Measurements from ENCODE around the gene COPG1.

The COPG1 gene

DNA sequence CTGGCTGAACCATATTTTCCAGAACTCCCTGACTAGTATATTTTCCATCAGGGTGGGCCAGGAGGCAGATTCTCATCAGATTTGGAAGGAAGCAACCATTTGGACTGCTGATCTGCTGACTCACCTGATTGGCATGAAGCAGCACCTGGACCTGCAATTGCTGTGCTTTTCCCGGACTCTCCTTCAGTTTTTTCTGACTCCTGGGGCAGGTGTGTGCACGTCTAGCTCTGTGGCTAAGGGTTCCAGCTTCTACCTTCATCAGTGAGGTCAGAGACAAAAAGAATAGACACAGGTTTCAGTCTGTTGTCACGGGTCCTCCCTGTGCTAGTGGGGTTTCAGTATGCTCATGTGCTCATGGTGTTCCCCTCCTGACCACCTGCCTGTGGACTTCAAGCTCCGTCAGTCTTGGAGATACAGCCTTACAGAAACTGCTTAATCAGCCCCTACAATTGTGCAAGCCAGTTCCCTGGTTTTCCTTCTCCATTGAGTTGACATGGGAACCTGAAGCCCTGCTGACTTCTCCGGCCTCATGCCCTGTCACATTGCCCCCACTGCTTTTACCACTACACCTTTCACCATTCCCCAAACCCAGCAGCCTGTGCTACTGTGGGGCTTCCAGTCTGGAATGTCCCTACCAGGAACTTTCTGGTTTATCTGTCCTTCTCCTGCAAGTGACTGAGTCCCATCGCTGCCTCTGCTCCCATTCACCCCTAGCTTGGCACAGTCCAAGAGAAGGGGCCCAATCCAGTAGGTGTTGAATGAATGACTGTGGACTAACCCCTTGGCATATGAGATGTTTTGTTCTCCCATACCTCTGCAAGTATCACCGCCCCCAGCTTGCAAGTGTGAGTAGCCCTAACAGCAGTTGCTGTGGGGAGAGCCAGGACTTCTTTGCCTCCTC, 61.0 kb downstream of the COPG1 start:
- TF ChIP-seq, protein P1, sequence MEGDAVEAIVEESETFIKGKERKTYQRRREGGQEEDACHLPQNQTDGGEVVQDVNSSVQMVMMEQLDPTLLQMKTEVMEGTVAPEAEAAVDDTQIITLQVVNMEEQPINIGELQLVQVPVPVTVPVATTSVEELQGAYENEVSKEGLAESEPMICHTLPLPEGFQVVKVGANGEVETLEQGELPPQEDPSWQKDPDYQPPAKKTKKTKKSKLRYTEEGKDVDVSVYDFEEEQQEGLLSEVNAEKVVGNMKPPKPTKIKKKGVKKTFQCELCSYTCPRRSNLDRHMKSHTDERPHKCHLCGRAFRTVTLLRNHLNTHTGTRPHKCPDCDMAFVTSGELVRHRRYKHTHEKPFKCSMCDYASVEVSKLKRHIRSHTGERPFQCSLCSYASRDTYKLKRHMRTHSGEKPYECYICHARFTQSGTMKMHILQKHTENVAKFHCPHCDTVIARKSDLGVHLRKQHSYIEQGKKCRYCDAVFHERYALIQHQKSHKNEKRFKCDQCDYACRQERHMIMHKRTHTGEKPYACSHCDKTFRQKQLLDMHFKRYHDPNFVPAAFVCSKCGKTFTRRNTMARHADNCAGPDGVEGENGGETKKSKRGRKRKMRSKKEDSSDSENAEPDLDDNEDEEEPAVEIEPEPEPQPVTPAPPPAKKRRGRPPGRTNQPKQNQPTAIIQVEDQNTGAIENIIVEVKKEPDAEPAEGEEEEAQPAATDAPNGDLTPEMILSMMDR (IDR thresholded peaks at IDR 0.05), result no peak
- Mint-ChIP-seq H3K4me1 (peaks cover 35% of the 10 kb centered on the region), H3K27me3 (ENCODE audit: low read depth, poor library complexity) (peaks cover 4% of the 10 kb centered on the region), H3K36me3 (ENCODE audit: low read depth) (peaks cover 2% of the 10 kb centered on the region), H3K9me3 (no peaks in the 10 kb centered on the region), H3K4me3 (no peak overlapping the region), H3K27ac (peak overlapping the region; percentile 43)
- no peak for DNase-seq

DNA sequence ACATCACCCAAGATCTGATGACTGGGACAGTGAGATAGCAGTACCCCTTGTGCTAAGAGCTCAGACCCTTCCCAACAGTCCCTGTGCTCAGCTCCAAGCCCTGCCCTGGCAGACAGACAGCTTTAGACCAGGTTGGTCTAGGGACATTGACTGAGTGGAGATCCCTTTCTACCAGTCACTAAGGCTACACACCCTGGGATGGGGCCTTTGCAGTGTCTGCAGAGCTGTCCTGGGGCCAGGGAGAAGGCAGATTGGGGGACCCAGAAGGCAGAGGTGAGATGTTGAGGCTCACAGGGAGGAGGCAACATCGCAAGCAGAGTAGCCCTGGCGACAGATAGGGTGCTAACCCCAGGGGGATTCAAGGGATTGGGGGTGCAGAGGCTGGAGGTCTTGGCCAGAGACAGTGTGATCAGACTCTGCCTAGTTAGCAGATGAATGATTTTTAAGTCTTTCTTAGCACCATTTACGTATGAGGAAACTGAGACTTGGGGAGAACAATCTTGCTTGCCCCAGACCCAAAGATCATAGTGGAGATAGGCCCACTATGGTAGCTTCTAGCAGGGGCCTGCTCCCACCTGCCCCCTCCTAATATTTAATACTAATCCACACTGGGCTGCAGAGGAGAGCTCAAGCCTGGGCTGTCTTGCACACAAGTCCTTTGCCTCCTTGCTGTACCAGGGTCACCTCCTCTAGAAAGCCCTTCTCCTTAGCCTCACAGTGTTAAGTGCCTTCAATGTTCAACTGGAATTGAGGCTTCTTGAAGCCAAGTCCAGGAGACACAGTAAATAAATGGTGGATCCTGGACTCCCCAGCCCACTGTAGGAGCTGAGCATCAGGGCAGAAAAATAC, 61.9 kb downstream of the COPG1 start:
- H3K4me3 Mint-ChIP-seq, result no peak overlapping the region
- TF ChIP-seq, protein P1 (IDR thresholded peaks at IDR 0.05), result no peak
- H3K9me3 Mint-ChIP-seq, result no peaks in the 10 kb centered on the region
- H3K27me3 Mint-ChIP-seq (ENCODE audit: low read depth, poor library complexity), result peaks cover 4% of the 10 kb centered on the region
- peak overlapping the region; percentile 72 for H3K27ac Mint-ChIP-seq
- H3K4me1 Mint-ChIP-seq, result peaks cover 25% of the 10 kb centered on the region
- no peak for DNase-seq
- H3K36me3 Mint-ChIP-seq (ENCODE audit: low read depth), result no peaks in the 10 kb centered on the region

DNA sequence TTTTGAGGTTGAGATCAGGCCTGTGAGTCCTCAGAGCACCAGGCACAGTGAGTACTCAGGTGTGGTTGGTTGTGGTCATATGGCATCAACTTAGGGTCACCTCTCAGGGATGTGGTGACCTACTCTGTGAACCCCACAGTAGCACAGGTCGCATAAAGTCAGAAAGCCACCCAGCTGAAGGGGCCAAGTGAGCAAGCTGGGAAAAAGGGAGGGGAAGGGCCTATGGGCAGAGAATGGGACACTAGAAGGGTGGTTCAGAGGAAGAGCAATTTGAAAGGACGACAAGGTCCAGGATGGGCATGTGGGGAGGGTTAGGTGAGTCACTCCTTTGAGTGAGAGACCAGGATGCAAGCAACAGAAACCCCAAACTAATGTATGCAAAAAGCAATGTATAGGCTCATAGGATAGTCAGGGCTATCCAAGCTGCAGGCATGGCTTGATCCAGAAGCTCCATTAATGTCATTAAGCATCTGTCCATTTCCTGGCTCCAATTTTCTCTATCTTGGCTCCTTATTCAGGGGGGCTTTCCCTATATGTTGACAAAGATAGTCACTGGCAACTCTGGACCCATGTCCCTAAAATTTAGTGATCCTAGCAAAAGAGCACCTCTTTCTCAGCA, 62.7 kb downstream of the COPG1 start:
- Mint-ChIP-seq H3K9me3 (no peaks in the 10 kb centered on the region), H3K27ac (peak overlapping the region; percentile 61), H3K4me3 (peak overlapping the region; percentile 31)

DNA sequence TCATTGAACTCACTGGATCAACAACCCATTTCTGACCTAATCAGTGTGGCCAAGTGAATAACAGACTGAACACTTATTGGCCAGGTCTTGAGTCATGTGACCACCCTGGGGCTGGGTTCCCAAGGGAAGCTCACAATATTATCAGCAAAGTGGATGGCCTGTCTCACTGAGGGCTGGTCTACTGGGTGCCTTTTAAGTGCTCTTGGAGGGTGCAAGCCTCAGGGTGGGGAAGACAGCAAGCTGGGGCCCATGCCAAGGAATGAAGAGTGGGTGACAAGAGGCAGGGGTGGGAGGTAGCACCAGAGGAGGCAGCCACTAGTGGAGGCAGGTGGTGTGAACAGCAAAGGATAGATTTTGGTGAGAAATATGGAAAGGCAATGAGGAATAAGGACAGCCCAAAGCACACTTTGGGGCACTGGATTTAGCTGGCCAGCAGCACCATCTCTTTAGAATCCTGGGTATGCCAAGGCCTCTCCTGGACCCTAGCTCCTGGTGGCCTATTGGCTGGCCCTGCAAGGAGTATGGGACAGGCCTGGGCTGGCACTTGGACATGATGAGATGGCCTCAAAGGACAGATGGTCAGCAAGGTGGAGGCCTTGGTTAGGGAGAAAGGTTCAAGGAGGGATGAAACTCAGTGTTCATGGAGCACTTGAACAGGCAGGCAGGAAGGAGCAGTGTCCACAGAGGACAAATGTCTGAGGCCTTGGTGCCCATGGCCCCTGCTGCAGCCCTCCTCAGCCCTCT, 63.4 kb downstream of the COPG1 start:
- no peaks in the 10 kb centered on the region for H3K36me3 Mint-ChIP-seq (ENCODE audit: low read depth)
- DNase-seq, result no peak
- peak overlapping the region; percentile 86 for H3K27ac Mint-ChIP-seq
- TF ChIP-seq, protein P1 (IDR thresholded peaks at IDR 0.05), result no peak
- H3K4me3 Mint-ChIP-seq, result peak overlapping the region; percentile 95
- H3K9me3 Mint-ChIP-seq, result no peaks in the 10 kb centered on the region
- peaks cover 4% of the 10 kb centered on the region for H3K27me3 Mint-ChIP-seq (ENCODE audit: low read depth, poor library complexity)
- H3K4me1 Mint-ChIP-seq, result peaks cover 27% of the 10 kb centered on the region

More for the DNA sequence above, 62.7 kb downstream of the COPG1 start:
- H3K27me3 Mint-ChIP-seq (ENCODE audit: low read depth, poor library complexity), result peaks cover 4% of the 10 kb centered on the region
- no peaks in the 10 kb centered on the region for H3K36me3 Mint-ChIP-seq (ENCODE audit: low read depth)
- H3K4me1 Mint-ChIP-seq, result peaks cover 20% of the 10 kb centered on the region
- TF ChIP-seq, protein P1 (IDR thresholded peaks at IDR 0.05), result no peak
- DNase-seq, result no peak

DNA sequence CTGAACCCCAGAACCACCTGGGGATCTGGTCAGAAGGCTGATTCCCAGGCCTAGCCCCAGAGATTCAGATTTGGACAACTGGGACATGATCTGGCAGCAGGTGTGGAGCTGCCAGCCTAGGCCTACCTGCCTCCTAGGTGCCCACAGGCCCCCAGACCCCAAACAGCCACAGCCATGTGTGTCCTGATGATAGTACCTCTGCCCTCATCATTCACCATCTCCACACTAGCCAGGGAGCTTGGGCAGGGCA, 63.9 kb downstream of the COPG1 start:
- Mint-ChIP-seq H3K4me1 (peaks cover 28% of the 10 kb centered on the region), H3K4me3 (peak overlapping the region; percentile 95), H3K36me3 (ENCODE audit: low read depth) (no peaks in the 10 kb centered on the region), H3K27ac (no peak overlapping the region), H3K9me3 (no peaks in the 10 kb centered on the region), H3K27me3 (ENCODE audit: low read depth, poor library complexity) (peaks cover 4% of the 10 kb centered on the region)
- DNase-seq, result no peak
- TF ChIP-seq, protein P1 (IDR thresholded peaks at IDR 0.05), result no peak
